H9 (cell line): ENCODE data around the gene WEE1. TPM values are rescaled to one million over a fixed set of nuclear protein-coding genes. Genes with fewer than 3 reads are reported as not detected.

Experiments used
- DNase-seq: peaks from one replicate; pipeline ENCODE4 v3.0.0-alpha.2; 2017
- H2AFZ ChIP-seq: one replicate; pipeline ENCODE4 v1.6.1; 2013; ENCODE audit warnings: mild to moderate bottlenecking, low read length, control low read depth, moderate library complexity
- H2AK5ac ChIP-seq: 2 replicates; pipeline ENCODE4 v1.6.1; 2013; ENCODE audit warnings: low read length, control low read depth, mixed read lengths; ENCODE audit not compliant: insufficient read length
- H2BK120ac ChIP-seq: one replicate; pipeline ENCODE4 v1.6.1; 2013; ENCODE audit warnings: low read depth, mild to moderate bottlenecking, low read length, control low read depth, inconsistent platforms; ENCODE audit not compliant: poor library complexity, severe bottlenecking
- H2BK12ac ChIP-seq: 2 replicates; pipeline ENCODE4 v1.6.1; 2013; ENCODE audit warnings: low read length, control low read depth, mixed read lengths, low read depth; ENCODE audit not compliant: insufficient read length
- H2BK15ac ChIP-seq: 2 replicates; pipeline ENCODE4 v1.6.1; 2013; ENCODE audit warnings: low read depth, low read length, control low read depth
- H2BK20ac ChIP-seq: one replicate; pipeline ENCODE4 v1.6.1; 2013; ENCODE audit warnings: low read depth, mild to moderate bottlenecking, low read length, control low read depth, inconsistent platforms; ENCODE audit not compliant: poor library complexity, severe bottlenecking
- H2BK5ac ChIP-seq: 2 replicates; pipeline ENCODE4 v1.6.1; 2013; ENCODE audit warnings: low read length, control low read depth, mixed read lengths; ENCODE audit not compliant: insufficient read length
- H3K14ac ChIP-seq: 2 replicates; pipeline ENCODE4 v1.6.1; 2013; ENCODE audit warnings: low read length, control low read depth; ENCODE audit not compliant: insufficient read depth
- H3K18ac ChIP-seq: 2 replicates; pipeline ENCODE4 v1.6.1; 2013; ENCODE audit warnings: low read depth, mild to moderate bottlenecking, mixed read lengths, low read length, control low read depth; ENCODE audit not compliant: insufficient read length
- H3K23ac ChIP-seq: 2 replicates; pipeline ENCODE4 v1.6.1; 2013; ENCODE audit warnings: low read length, control low read depth, mixed read lengths, low read depth; ENCODE audit not compliant: insufficient read length
- H3K23me2 ChIP-seq: 2 replicates; pipeline ENCODE4 v1.6.1; 2013; ENCODE audit warnings: low read depth, mild to moderate bottlenecking, mixed read lengths, low read length, control low read depth; ENCODE audit not compliant: insufficient read length, poor library complexity, severe bottlenecking
- H3K27ac ChIP-seq: 2 replicates; pipeline ENCODE4 v1.5.1; 2013; ENCODE audit warnings: low read length, control low read depth, mixed read lengths, low read depth; ENCODE audit not compliant: insufficient read length
- H3K27me3 ChIP-seq: 2 replicates; pipeline ENCODE4 v1.6.1; 2013; ENCODE audit warnings: low read length, control low read depth, inconsistent platforms; ENCODE audit not compliant: insufficient read depth
- H3K4ac ChIP-seq: 2 replicates; pipeline ENCODE4 v1.6.1; 2013; ENCODE audit warnings: low read depth, mild to moderate bottlenecking, control low read depth, inconsistent platforms, low read length, moderate library complexity
- H3K4me1 ChIP-seq: 2 replicates; pipeline ENCODE4 v1.6.1; 2013; ENCODE audit warnings: low read length, control low read depth, inconsistent platforms; ENCODE audit not compliant: insufficient read depth
- H3K4me2 ChIP-seq: 2 replicates; pipeline ENCODE4 v1.6.1; 2013; ENCODE audit warnings: low read length, control low read depth, mixed read lengths; ENCODE audit not compliant: insufficient read length, insufficient read depth
- H3K56ac ChIP-seq: 2 replicates; pipeline ENCODE4 v1.6.1; 2013; ENCODE audit warnings: low read depth, mild to moderate bottlenecking, mixed read lengths, low read length, control low read depth; ENCODE audit not compliant: insufficient read length
- H3K79me1 ChIP-seq: 2 replicates; pipeline ENCODE4 v1.6.1; 2013; ENCODE audit warnings: low read depth, mild to moderate bottlenecking, moderate library complexity, low read length, control low read depth, inconsistent platforms; ENCODE audit not compliant: insufficient read depth, poor library complexity, severe bottlenecking
- H3K79me2 ChIP-seq: 2 replicates; pipeline ENCODE4 v1.6.1; 2013; ENCODE audit warnings: low read length, control low read depth, inconsistent platforms; ENCODE audit not compliant: insufficient read depth
- H3K9ac ChIP-seq: 2 replicates; pipeline ENCODE4 v1.6.1; 2013; ENCODE audit warnings: low read length, control low read depth, mixed read lengths; ENCODE audit not compliant: insufficient read length; ENCODE audit errors: extremely low read depth
- H3K9me3 ChIP-seq: one replicate; pipeline ENCODE4 v1.6.1; 2013; ENCODE audit warnings: low read depth, low read length, inconsistent platforms; ENCODE audit not compliant: control insufficient read depth
- H3T11ph ChIP-seq: one replicate; pipeline ENCODE4 v1.6.1; 2013; ENCODE audit warnings: mild to moderate bottlenecking, low read length, control low read depth, inconsistent platforms
- H4K20me1 ChIP-seq: one replicate; pipeline ENCODE4 v1.6.1; 2013; ENCODE audit not compliant: control insufficient read depth, insufficient read length, insufficient read depth
- H4K5ac ChIP-seq: 2 replicates; pipeline ENCODE4 v1.6.1; 2013; ENCODE audit warnings: low read depth, mild to moderate bottlenecking, mixed read lengths, low read length, control low read depth; ENCODE audit not compliant: insufficient read length
- H4K8ac ChIP-seq: replicated peaks from 2 replicates; pipeline ENCODE4 v1.6.1; 2013; ENCODE audit warnings: low read length, control low read depth, mixed read lengths, low read depth; ENCODE audit not compliant: insufficient read length
- H4K91ac ChIP-seq: 2 replicates; pipeline ENCODE4 v1.6.1; 2013; ENCODE audit warnings: low read depth, mild to moderate bottlenecking, moderate library complexity, mixed read lengths, low read length, control low read depth; ENCODE audit not compliant: insufficient read length
- H3K27ac Mint-ChIP-seq, 3 experiments: 2 replicates in 2 of 3; 3 replicates in 1 of 3; pipeline ENCODE4 v1.8.0; 2020 to 2021; ENCODE audit warnings: mixed read lengths in 3 of 3, mild to moderate bottlenecking in 1 of 3, moderate library complexity in 1 of 3
- H3K27me3 Mint-ChIP-seq: 2 replicates; pipeline ENCODE4 v1.8.0; 2021; ENCODE audit warnings: low read depth, mild to moderate bottlenecking, moderate library complexity, mixed read lengths
- H3K36me3 Mint-ChIP-seq, 3 experiments: 2 replicates in 2 of 3; 3 replicates in 1 of 3; pipeline ENCODE4 v1.8.0; 2020 to 2021; ENCODE audit warnings: low read depth in 3 of 3, mixed read lengths in 3 of 3; ENCODE audit not compliant: insufficient read depth in 1 of 3
- H3K4me1 Mint-ChIP-seq, 2 experiments: 2 replicates each; pipeline ENCODE4 v1.8.0; 2020; ENCODE audit warnings: mixed read lengths in 2 of 2
- H3K4me3 Mint-ChIP-seq, 2 experiments: 2 replicates in 1 of 2; 3 replicates in 1 of 2; pipeline ENCODE4 v1.8.0; 2020 to 2021; ENCODE audit warnings: mild to moderate bottlenecking in 2 of 2, mixed read lengths in 2 of 2, moderate library complexity in 1 of 2
- H3K9me3 Mint-ChIP-seq, 2 experiments: 2 replicates in 1 of 2; 3 replicates in 1 of 2; pipeline ENCODE4 v1.8.0; 2020; ENCODE audit warnings: mild to moderate bottlenecking in 2 of 2, mixed read lengths in 2 of 2, moderate library complexity in 1 of 2
- WGBS: extraction: QIAGEN DNeasy Blood & Tissue Kit; methylation state at CpG from one replicate; pipeline ENCODE4 v1.1.7; 2013; ENCODE audit warnings: missing lambda C conversion rate, low lambda C conversion rate, mixed read lengths; ENCODE audit not compliant: insufficient read length; ENCODE audit errors: extremely low coverage; 5-methylcytosine and 5-hydroxymethylcytosine counted together
- total RNA-seq: library from RNA; stranded (reverse); gene quantifications from 2 replicates; pipeline ENCODE4 v1.2.1, GENCODE V29; 2021
- TF ChIP-seq, protein P1 (sequence below): fragments of 200-600 bp; sonication (generic); conservative IDR thresholded peaks from 3 replicates; pipeline ENCODE4 v1.8.0; 2021; ENCODE audit warnings: antibody characterized with exemption, mild to moderate bottlenecking

WEE1 gene
- total RNA-seq, 1 experiment from 2014 or later = 142 TPM

DNA sequence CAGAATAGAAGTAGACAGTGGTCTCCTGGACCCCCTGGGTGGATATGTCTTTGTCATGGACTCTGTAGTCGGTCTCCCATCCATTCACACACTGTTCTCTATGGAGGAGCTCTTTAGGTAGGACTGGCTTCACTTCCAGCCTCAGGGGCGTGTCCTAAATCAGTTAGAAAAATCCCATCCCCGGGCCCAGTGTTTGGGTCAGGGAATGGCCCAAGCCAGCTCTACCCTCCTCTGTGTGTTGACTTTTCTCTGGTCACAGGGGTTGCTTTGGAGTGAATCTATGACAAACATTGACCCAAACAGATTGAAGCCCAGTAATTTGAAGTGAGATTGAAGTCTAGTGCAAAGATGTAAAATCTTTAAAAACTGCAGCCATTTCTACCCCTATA is 34.0 kb downstream of the WEE1 start:
- H4K20me1 ChIP-seq = no peaks in the 10 kb centered on the region
- no peak overlapping the region for H3K4me2 ChIP-seq
- no peak overlapping the region for H3K56ac ChIP-seq
- H3K79me1 ChIP-seq = no peaks in the 10 kb centered on the region
- no peak overlapping the region for H2BK12ac ChIP-seq
- no peak overlapping the region for H4K5ac ChIP-seq
- Mint-ChIP-seq H3K27ac (peak overlapping the region; percentile 73 to 89 (median 84); a peak in 5 of 7 replicates), H3K4me3 (no peak overlapping the region), H3K4me1 (peaks cover 23 to 24% of the 10 kb centered on the region in 2 experiments), H3K27me3 (no peaks in the 10 kb centered on the region; the same call in 1 of the 2 replicates), H3K9me3 (peaks cover 0 to 3% of the 10 kb centered on the region in 2 experiments; a peak in 2 of 5 replicates), H3K36me3 (peaks cover 0 to 4% (median 1%) of the 10 kb centered on the region in 3 experiments; a peak in 3 of 7 replicates)
- no peak overlapping the region for H2BK5ac ChIP-seq
- no peaks in the 10 kb centered on the region for H3K79me2 ChIP-seq
- H3K23me2 ChIP-seq = no peaks in the 10 kb centered on the region
- H2BK120ac ChIP-seq = no peak overlapping the region
- TF ChIP-seq, protein P1, sequence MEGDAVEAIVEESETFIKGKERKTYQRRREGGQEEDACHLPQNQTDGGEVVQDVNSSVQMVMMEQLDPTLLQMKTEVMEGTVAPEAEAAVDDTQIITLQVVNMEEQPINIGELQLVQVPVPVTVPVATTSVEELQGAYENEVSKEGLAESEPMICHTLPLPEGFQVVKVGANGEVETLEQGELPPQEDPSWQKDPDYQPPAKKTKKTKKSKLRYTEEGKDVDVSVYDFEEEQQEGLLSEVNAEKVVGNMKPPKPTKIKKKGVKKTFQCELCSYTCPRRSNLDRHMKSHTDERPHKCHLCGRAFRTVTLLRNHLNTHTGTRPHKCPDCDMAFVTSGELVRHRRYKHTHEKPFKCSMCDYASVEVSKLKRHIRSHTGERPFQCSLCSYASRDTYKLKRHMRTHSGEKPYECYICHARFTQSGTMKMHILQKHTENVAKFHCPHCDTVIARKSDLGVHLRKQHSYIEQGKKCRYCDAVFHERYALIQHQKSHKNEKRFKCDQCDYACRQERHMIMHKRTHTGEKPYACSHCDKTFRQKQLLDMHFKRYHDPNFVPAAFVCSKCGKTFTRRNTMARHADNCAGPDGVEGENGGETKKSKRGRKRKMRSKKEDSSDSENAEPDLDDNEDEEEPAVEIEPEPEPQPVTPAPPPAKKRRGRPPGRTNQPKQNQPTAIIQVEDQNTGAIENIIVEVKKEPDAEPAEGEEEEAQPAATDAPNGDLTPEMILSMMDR = no peak
- H2BK20ac ChIP-seq = no peak overlapping the region
- H3K14ac ChIP-seq = no peak overlapping the region
- H2AFZ ChIP-seq = no peak overlapping the region
- no peak overlapping the region for H3K23ac ChIP-seq
- no peak overlapping the region for H3K4ac ChIP-seq
- H2AK5ac ChIP-seq = no peak overlapping the region
- peaks cover under 1% of the 10 kb centered on the region; the same call in 1 of the 2 replicates for H3K4me1 ChIP-seq
- no peaks in the 10 kb centered on the region for H3K27me3 ChIP-seq
- H4K91ac ChIP-seq = no peak overlapping the region
- no peak overlapping the region for H3K27ac ChIP-seq
- no peaks in the 10 kb centered on the region for H3K9me3 ChIP-seq
- WGBS = no CpG with 5 or more reads among the region's 3 CpGs
- no peak for DNase-seq
- no peak overlapping the region for H4K8ac ChIP-seq
- no peak overlapping the region for H2BK15ac ChIP-seq
- no peak overlapping the region for H3T11ph ChIP-seq
- H3K9ac ChIP-seq = no peak overlapping the region
- no peak overlapping the region for H3K18ac ChIP-seq
